SK-N-SH treated with all-trans-retinoic acid at 6 μM for 48 hours (cell line): ENCODE data around the gene ADPGK.

ENCODE experiments used
- PPARA ChIP-seq: fragments of 250-450 bp; sonication (Bioruptor Pico); IDR thresholded peaks from 2 replicates; pipeline ENCODE4 v1.5.0; 2020; ENCODE audit warnings: mild to moderate bottlenecking, borderline replicate concordance
- RARB ChIP-seq: fragments of 250-450 bp; sonication (Bioruptor Pico); IDR thresholded peaks from 2 replicates; pipeline ENCODE4 v1.8.0; 2021; ENCODE audit warnings: mild to moderate bottlenecking, moderate library complexity
- SNAI2 ChIP-seq: fragments of 250-450 bp; sonication (Bioruptor Pico); IDR thresholded peaks from 2 replicates; pipeline ENCODE4 v1.5.0; 2020; ENCODE audit warnings: mild to moderate bottlenecking, moderate library complexity
- ZC3H10 ChIP-seq: fragments of 250-450 bp; sonication (Bioruptor Pico); IDR thresholded peaks from 2 replicates; pipeline ENCODE4 v1.5.1; 2021; ENCODE audit warnings: mild to moderate bottlenecking, moderate library complexity
- ZFP30 ChIP-seq: fragments of 450-650 bp; formaldehyde crosslinking; IDR thresholded peaks from 2 replicates; pipeline ENCODE4 v1.5.0; 2022; ENCODE audit warnings: mild to moderate bottlenecking, moderate library complexity
- TF ChIP-seq, protein P1 (sequence below): fragments of 250-450 bp; sonication (Bioruptor Pico); IDR thresholded peaks from 2 replicates; pipeline ENCODE4 v1.8.0; 2020; ENCODE audit warnings: mild to moderate bottlenecking, moderate library complexity, borderline replicate concordance
- TF ChIP-seq, protein P2 (sequence below): fragments of 250-450 bp; sonication (Bioruptor Pico); IDR thresholded peaks from 2 replicates; pipeline ENCODE4 v1.8.0; 2021; ENCODE audit warnings: low read depth, mild to moderate bottlenecking, moderate library complexity, borderline replicate concordance

DNA sequence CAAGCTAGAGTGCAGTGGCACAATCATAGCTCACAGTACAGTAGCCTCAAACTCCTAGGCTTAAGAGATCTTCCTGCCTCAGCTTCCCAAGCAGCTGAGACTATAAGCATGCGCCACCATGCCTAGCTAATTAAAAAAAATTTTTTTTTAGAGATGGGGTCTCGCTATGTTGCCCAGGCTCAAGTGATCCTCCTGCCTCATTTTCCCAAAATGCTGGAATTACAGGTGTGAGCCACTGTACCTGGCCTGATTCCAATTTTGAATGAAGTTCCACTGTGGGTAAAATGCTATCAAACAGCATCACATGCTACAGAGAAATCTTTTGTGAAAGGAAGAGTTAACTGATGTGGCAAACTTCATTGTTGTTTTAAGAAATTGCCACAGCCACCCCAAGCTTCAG is 17.5 kb downstream of the ADPGK start:
- no peak for TF ChIP-seq ZC3H10 (CRISPR knock-in tag)
- TF ChIP-seq, protein P1, sequence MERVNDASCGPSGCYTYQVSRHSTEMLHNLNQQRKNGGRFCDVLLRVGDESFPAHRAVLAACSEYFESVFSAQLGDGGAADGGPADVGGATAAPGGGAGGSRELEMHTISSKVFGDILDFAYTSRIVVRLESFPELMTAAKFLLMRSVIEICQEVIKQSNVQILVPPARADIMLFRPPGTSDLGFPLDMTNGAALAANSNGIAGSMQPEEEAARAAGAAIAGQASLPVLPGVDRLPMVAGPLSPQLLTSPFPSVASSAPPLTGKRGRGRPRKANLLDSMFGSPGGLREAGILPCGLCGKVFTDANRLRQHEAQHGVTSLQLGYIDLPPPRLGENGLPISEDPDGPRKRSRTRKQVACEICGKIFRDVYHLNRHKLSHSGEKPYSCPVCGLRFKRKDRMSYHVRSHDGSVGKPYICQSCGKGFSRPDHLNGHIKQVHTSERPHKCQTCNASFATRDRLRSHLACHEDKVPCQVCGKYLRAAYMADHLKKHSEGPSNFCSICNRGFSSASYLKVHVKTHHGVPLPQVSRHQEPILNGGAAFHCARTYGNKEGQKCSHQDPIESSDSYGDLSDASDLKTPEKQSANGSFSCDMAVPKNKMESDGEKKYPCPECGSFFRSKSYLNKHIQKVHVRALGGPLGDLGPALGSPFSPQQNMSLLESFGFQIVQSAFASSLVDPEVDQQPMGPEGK (CRISPR knock-in tag) = no peak
- TF ChIP-seq ZFP30 (CRISPR knock-in tag) = no peak
- no peak for TF ChIP-seq SNAI2
- TF ChIP-seq, protein P2, sequence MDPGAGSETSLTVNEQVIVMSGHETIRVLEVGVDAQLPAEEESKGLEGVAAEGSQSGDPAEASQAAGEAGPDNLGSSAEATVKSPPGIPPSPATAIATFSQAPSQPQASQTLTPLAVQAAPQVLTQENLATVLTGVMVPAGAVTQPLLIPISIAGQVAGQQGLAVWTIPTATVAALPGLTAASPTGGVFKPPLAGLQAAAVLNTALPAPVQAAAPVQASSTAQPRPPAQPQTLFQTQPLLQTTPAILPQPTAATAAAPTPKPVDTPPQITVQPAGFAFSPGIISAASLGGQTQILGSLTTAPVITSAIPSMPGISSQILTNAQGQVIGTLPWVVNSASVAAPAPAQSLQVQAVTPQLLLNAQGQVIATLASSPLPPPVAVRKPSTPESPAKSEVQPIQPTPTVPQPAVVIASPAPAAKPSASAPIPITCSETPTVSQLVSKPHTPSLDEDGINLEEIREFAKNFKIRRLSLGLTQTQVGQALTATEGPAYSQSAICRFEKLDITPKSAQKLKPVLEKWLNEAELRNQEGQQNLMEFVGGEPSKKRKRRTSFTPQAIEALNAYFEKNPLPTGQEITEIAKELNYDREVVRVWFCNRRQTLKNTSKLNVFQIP = no peak
- TF ChIP-seq PPARA (CRISPR knock-in tag) = no peak
- TF ChIP-seq RARB (CRISPR knock-in tag) = no peak
